ENCODE data around the gene NAPB.
A peak's percentile ranks its signal among the peaks of the same experiment; 100 is the strongest.

The NAPB gene

GRCh38 chr20:23347791-23348190 is 73.5 kb downstream of the NAPB start:
- DNase-seq (ENCODE audit: low read depth): no peak
- H3K4me3 ChIP-seq (replicated peaks; ENCODE audit: low read depth, low read length): no peak overlapping the region

DNA sequence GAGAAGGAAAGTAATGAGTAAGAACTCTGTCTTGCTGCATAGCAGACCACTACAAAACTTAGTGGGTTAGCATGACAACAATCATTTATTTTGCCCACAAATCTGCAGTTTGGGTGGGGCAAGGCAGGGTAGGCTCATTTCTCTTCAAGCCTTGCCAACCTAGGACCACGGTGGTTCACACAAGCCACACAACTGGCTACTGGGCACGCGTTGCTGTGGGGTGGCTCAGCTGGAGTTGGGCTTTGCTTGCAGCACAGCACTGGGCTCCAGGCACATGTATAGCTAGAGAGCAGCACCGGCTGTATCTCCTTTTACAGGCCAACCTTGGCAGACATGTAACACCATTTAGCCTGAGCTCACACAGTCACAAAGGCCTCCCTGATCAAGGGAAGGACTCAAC is 75.3 kb downstream of the NAPB start:
- no peak overlapping the region for H3K4me3 ChIP-seq (replicated peaks; ENCODE audit: low read depth, low read length)
- no peak for DNase-seq (ENCODE audit: low read depth)
- no peak for TF ChIP-seq CTCF (IDR thresholded peaks at IDR 0.05; ENCODE audit: low read length, missing control alignments)

More at GRCh38 chr20:23347791-23348190, 73.5 kb downstream of the NAPB start:
- TF ChIP-seq CTCF (IDR thresholded peaks at IDR 0.05; ENCODE audit: low read length, missing control alignments): no peak

GRCh38 chr20:23344336-23344735 is 77.0 kb downstream of the NAPB start:
- no peak overlapping the region for H3K4me3 ChIP-seq (replicated peaks; ENCODE audit: low read depth, low read length)
- no peak for TF ChIP-seq CTCF (IDR thresholded peaks at IDR 0.05; ENCODE audit: low read length, missing control alignments)

DNA sequence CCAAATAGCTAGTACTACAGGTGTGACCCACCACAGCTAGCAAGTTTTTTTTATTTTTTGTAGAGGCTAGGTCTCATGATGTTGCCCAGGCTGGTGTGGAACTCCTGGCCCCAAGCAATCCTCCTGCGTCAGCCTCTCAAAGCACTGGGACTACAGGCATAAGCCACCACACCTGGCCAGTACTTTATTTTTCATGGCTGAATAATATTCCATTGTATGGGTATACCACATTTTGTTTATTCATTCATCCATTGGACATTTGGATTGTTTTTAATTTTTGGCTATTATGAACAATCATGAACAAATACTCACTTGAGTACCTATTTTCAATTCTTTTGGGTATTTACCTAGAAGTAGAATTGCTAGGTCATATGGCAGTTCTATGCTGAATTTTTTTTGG is 77.7 kb downstream of the NAPB start:
- no peak for DNase-seq (ENCODE audit: low read depth)
- H3K4me3 ChIP-seq (replicated peaks; ENCODE audit: low read depth, low read length): no peak overlapping the region
- TF ChIP-seq CTCF (IDR thresholded peaks at IDR 0.05; ENCODE audit: low read length, missing control alignments): no peak

More at GRCh38 chr20:23344336-23344735, 77.0 kb downstream of the NAPB start:
- no peak for DNase-seq (ENCODE audit: low read depth)

GRCh38 chr20:23341073-23341472 is 80.2 kb downstream of the NAPB start:
- no peak for TF ChIP-seq CTCF (IDR thresholded peaks at IDR 0.05; ENCODE audit: low read length, missing control alignments)
- no peak overlapping the region for H3K4me3 ChIP-seq (replicated peaks; ENCODE audit: low read depth, low read length)
- no peak for DNase-seq (ENCODE audit: low read depth)

DNA sequence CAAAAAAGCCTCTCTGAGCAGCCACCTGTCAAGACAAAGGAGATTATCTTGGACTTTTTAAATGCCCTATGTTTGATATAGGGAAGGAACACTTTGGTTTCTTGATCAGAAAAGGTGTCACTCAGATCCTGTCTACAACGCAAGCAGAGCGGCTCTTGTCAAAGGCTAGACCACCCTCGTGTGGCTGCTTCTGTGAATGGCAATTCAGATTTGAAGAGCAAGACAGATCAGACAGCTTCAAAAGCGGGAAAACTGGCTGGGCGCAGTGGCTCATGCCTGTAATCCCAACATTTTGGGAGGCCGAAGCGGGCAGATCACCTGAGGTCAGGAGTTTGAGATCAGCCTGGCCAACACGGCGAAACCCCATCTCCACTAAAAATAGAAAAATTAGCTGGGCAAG is 80.8 kb downstream of the NAPB start:
- TF ChIP-seq CTCF (IDR thresholded peaks at IDR 0.05; ENCODE audit: low read length, missing control alignments): peak; percentile 79
- H3K4me3 ChIP-seq (replicated peaks; ENCODE audit: low read depth, low read length): no peak overlapping the region
- DNase-seq (ENCODE audit: low read depth): peak; percentile 86

GRCh38 chr20:23339986-23340385 is 81.3 kb downstream of the NAPB start:
- no peak for TF ChIP-seq CTCF (IDR thresholded peaks at IDR 0.05; ENCODE audit: low read length, missing control alignments)
- H3K4me3 ChIP-seq (replicated peaks; ENCODE audit: low read depth, low read length): no peak overlapping the region
- DNase-seq (ENCODE audit: low read depth): no peak
